ENCODE measurements around the gene TNFAIP8L2. TPM values are rescaled to one million over a fixed set of nuclear protein-coding genes. Genes with fewer than 3 reads are reported as not detected.

The TNFAIP8L2 gene
- total RNA-seq, 2 donors from 2014 or later = 0.40 to 2.8 TPM

DNA sequence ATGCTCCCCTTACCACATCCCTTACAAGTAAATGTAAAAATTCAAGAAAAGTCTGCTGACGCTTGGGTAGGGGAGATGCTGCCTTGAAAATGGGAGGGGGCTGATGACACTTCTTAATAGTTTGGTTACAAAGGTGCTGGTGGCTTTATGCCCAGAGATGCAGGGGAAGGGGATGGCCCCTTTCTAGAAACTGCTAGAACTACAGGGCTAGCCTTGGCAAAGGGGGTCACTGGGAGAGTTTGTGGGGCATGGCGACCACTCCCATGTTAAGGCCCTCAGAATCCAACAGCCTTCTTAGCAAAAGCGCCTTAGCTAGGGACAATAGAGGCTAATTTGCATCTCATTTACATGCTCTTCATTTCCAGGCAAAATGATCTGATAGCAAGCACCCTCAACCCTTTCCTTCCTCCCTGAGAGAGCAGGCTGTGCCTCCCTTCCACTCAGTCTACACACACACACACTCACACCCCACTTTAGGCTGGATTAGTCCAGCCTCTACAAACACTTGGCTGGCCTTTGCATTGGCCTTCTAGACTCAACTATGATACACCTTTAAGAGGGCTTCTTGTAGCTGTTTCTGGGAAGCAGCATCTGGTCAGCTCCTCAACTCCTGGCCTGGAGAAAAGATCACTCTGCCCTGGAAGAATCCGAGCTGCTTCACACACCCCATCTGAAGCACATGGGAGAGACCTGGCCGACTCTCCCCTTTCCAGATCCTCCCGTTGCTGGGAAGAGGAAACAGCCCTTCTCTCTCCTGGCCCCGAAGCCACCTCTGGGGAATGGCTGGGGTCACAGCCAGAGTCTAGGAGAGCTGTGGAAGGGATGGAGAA lies 11.8 kb upstream of the TNFAIP8L2 start:
- intact Hi-C loops (cut with DNase I, micrococcal nuclease) = no loop called here
- ATAC-seq (no peak), DNase-seq (no peak)

DNA sequence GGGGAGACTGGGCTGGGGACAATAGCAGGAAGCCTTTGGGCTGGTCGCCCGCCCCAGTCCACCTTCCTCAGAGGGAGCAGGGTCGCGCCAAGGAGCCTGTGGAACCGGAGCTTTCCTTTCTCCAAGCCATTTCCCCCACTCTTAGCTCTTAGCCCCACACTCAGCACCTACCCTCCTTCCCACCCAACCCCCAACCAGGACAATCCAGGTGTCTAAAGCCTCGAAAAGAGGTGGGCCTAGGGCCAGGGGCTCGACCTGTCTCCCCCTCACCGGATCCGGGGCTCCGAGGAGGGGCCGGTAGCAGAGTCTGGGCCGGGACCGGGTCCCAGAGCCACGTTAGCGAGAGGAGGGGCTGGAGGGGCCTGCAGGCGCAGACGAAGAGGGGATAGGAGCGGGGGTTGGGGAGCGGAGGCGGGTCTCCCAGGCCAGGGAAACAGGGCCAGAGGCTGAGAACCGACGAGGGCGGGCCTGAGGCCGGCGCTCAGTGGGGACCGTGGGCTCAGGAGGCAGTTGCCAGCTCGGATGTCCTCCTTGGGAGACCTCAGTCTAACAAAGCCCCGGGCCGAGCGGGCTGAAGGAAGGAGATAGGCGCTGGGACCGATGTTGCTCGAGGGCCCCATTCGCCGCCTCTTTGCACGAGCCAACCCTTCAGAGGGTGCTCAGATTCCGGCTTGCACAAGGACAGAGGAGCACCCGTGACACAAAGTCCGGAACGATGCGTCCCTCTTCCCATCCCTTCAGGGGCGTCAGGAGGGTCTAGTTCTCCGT lies 11.0 kb upstream of the TNFAIP8L2 start:
- ATAC-seq = peak; percentile 27
- DNase-seq = no peak
- intact Hi-C loops (cut with DNase I, micrococcal nuclease) = no loop called here

DNA sequence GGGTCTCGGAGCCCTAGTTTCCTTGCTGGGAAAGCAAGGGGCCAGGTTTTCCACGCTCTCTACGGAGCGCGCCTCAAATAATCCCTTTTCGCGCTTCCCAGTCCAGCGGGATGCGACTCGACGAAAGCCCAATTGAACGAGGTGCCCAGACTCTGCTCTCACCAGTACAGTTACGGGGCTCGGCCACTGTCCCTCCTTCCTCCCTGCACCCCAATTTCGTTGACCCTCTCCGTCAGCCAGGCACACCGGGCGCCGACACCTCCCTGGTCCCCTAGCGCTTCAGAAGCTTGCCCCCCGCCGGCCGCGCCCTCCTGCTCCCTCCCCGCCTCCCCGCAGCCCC lies 10.4 kb upstream of the TNFAIP8L2 start:
- DNase-seq (no peak), ATAC-seq (peak; percentile 12)
- intact Hi-C loops (cut with DNase I, micrococcal nuclease) = no loop called here

DNA sequence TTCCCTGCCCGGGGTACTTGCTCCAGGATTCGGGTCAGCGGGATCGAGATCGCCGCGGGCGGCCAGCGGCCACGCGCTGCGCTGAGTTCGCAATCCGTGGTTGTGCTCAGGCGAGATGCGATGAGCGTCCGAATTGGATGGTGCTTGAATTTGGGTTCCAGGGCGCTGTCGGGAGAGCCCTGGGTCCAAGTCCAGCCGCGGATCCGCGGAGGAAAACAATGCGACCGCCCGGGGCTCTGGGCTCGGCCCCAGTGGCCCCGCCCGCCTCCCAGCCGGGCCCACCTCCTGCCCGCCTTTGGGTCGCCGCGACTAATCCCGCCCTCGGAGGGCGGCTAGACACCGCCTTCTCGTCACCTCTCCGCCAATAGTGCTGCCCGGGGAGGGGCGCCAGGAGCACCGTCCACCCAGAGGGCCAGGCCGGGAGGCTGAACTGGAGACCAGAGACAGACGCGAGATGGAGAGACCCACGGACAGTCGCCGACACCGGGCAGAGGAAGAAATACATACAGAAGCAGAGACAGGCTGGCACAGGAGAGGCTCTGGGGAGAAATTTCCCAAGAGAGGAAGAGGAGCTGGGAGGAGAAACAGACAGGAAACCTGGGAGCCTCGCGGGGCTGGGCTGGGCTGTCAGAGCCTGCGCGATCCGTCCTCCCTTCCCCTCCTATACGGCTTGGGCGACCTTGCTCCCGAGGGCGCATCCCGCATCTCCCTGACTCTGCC lies 9.9 kb upstream of the TNFAIP8L2 start, which contains the start of gene SEMA6C:
Gene SEMA6C, minus strand, starts transcription at position 220 of the 720 bp plus-strand sequence. CDS start 4,010 bp downstream, outside the sequence.
- DNase-seq = peak; percentile 93 to 95
- peak; percentile 98 for ATAC-seq
- intact Hi-C loops (cut with DNase I, micrococcal nuclease) = no loop called here

DNA sequence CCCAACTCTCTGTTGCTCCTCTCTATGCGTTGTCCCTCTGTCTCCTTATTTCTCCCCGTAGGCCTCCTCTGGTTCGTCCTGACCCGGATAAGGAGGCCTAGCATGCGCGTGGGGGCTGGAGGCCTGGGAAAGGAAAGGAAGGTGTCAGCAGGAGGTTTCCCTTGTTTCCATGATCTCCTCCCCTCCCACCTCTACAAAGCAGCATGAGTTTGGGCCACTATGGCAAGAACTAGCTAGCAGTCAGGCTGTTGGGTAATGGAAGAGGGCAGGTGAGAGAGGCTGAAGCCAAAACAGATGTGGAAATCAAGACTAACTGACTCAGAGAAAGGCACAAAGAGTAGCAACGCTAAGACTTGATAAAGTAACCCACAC lies 9.3 kb upstream of the TNFAIP8L2 start:
- no peak for DNase-seq
- ATAC-seq = no peak
- intact Hi-C loops (cut with DNase I, micrococcal nuclease) = no loop called here

DNA sequence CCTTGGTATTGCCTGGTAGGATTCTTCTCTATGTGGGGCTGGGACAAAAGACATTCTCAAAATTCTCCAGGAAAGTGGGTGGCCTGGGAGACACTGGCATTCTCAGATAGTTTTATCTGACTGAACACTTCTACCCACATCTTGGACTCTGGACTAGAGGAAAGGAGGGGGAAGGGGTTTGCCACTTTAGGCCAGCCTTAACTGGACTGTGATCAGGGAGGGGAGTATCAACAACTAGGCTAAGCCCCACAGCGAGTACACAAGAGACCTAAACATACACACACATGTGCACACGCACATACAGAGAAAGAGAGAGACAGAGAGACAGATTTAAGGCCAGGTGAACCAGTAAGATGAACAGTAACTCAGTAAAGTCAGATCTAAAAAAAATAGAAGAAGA lies 8.8 kb upstream of the TNFAIP8L2 start:
- DNase-seq (no peak), ATAC-seq (no peak)
- intact Hi-C loops (cut with DNase I, micrococcal nuclease) = no loop called here

DNA sequence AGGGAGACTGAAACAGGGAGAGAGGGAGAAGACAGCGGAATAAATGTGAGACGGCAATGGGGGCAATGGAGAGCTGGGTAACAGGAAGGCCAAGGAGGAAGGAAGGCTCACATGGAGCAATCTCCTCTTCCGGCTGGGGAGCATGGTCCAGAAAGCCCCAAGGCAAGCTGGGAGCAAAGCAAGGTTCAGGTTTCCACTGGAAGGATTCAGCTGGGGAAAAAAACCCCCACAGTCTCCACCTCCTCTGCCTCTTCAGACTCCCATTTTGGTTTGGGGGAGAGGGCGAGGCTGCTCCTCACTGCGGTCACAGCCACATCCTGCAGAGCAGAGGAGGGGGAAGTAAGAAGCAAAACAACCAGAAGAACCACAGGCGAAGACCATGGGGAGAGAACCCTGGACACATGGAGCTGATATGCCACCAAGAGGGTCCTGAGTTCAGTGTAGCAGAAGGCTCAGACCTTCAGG lies 650 bp downstream of the TNFAIP8L2 start:
- DNase-seq (peak in 1 of 2 donors; percentile 32), ATAC-seq (peak; percentile 6)
- intact Hi-C loops (cut with DNase I, micrococcal nuclease) = loop anchor here (2.0 to 10.0 kb wide), 3 partner anchors 52 to 132 kb away; no protein-coding TSS in a partner anchor

DNA sequence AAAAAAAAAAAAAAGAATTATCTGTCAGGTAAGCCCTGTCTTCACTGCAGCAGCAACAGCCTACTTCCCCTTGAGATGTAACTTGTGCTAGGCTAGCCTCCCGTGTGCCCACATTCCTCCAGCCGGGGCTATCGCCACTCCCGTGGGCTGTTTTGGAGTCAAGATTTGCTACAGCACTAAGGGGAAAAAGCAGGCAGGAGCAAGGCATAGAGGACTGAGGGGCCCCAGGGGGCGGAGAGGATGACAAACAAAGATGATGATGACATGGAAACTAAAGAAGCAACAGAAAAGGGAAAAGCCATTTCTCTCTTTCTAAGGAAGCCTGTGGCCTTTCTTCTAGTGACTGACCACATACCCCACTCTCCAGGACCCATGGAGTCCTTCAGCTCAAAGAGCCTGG lies 1.9 kb downstream of the TNFAIP8L2 start:
- DNase-seq (no peak), ATAC-seq (no peak)
- intact Hi-C loops (cut with DNase I, micrococcal nuclease) = loop anchor here (10.0 kb wide), 2 partner anchors 54 to 134 kb away; no protein-coding TSS in a partner anchor

DNA sequence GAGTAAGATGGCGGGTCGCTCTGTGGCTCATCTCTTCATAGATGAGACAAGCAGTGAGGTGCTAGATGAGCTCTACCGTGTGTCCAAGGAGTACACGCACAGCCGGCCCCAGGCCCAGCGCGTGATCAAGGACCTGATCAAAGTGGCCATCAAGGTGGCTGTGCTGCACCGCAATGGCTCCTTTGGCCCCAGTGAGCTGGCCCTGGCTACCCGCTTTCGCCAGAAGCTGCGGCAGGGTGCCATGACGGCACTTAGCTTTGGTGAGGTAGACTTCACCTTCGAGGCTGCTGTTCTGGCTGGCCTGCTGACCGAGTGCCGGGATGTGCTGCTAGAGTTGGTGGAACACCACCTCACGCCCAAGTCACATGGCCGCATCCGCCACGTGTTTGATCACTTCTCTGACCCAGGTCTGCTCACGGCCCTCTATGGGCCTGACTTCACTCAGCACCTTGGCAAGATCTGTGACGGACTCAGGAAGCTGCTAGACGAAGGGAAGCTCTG lies 2.4 kb downstream of the TNFAIP8L2 start:
- intact Hi-C loops (cut with DNase I, micrococcal nuclease) = loop anchor here (10.0 kb wide), 2 partner anchors 54 to 134 kb away; no protein-coding TSS in a partner anchor
- no peak for DNase-seq

DNA sequence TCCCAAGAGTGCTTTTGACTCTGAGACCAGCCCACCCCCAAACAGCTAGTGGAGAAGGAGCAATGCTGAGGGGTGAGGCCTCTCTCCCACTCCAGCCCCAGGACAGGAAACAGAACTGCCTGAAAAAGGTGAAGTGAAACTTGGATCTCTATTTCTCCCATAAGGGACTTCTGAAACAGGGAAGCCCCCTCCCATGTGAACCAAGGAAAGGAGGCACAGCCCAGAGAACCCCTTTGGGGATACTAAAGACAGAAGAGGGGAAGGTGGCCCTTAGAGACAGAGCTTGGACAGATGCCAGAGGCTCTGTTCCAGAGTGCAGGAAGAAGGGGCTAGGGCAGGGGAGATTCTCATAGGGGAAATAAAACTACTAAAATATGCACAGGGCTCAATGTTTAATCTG lies 2.9 kb downstream of the TNFAIP8L2 start:
- intact Hi-C loops (cut with DNase I, micrococcal nuclease) = loop anchor here (10.0 kb wide), 2 partner anchors 55 to 135 kb away; no protein-coding TSS in a partner anchor
- DNase-seq (no peak), ATAC-seq (no peak)

More for the DNA sequence above, 2.4 kb downstream of the TNFAIP8L2 start:
- ATAC-seq = no peak

DNA sequence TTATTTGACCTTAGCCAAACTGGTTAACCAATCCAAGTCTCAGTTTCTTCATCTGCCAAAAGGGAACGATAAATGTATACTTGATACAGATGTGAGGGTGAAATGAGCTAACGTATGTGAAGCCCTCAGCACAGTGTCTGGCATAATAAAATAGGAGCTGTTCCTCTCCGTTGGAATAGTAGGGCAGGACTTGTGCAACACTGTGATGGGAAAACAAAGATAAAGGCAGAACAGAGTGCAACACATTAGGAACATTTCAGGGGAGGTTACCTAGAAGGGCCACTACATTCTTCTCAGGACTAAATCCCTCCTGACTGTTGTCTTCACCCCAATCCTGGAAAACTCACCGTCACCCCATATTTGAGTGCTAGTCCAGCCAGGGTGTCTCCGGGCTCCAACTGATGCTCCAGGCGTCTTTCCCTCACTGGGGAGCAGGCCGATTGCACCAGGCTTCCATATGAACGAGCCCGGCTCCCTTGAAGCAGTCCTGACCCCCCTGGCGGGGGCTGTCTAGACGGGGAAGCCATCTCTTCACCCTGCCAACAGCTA lies 8.4 kb downstream of the TNFAIP8L2 start:
- intact Hi-C loops (cut with DNase I, micrococcal nuclease) = no loop called here
- ATAC-seq (peak; percentile 17), DNase-seq (no peak)

DNA sequence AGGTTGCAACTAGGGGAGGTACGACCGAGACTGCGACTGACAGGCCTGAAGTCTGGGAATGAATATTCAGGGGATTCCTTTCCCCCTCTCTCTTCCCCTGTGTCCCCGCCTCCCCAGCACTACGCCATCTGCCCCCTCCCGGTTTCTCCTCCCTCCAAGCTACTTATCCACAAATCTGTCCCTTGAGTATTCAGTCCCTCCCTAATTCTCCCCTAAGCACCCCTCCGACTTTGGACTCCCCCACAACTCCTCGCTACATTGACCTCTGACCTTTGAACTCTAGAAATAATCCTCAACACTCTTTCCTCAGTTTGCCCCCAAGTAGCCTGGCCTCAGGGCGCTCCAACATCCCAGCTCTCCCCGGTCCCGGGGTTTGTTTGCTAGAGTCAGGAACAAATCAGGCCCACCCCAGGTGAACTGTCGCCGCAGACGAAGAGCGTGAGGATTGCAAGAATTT lies 8.9 kb downstream of the TNFAIP8L2 start:
- intact Hi-C loops (cut with DNase I, micrococcal nuclease) = no loop called here
- DNase-seq (peak; percentile 46 to 50), ATAC-seq (peak; percentile 35)

DNA sequence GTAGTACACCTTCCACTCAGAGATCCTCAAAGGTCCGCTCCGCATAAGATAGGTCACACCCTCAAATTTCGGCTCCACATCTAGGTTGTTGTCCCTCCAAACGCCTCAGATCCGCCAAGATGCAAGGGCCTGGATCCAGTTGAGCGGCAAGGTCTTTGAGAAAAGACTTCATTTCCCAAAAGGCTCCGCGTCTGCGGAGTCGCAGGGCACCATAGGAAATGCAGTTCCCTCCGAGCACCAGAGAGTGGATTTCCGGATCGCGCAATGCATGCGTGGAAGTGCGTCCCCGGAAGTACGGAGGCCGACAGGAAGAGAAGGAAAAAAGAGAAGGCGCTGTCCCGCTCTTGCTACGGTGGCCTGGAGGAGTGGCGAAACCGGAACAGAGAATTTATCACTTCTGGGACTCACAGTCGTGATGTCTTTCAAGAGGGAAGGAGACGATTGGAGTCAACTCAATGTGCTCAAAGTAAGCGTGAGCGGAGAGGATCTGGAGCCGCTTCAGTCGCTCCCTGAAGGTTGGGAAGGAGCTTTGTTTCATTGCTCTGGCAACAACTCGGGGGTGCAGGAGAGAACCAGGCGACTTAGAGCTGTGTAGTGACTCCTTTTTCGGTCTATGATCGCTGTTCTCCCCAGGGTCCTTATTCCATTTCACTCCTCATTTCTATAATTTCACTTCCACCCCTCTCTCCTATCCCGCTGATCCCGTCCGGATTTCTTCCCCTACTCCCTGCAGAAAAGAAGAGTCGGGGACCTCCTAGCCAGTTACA lies 9.5 kb downstream of the TNFAIP8L2 start, which contains the start of the genes LYSMD1 and SCNM1:
Gene LYSMD1, minus strand, starts transcription at position 165 of the 767 bp plus-strand sequence. CDS start 644 bp downstream, outside the sequence.
Gene SCNM1, plus strand, starts transcription at position 407 of the 767 bp plus-strand sequence. Its CDS starts 9 bp downstream, at position 416.
- intact Hi-C loops (cut with DNase I, micrococcal nuclease) = no loop called here
- DNase-seq (peak; percentile 96 to 98), ATAC-seq (peak; percentile 96)

DNA sequence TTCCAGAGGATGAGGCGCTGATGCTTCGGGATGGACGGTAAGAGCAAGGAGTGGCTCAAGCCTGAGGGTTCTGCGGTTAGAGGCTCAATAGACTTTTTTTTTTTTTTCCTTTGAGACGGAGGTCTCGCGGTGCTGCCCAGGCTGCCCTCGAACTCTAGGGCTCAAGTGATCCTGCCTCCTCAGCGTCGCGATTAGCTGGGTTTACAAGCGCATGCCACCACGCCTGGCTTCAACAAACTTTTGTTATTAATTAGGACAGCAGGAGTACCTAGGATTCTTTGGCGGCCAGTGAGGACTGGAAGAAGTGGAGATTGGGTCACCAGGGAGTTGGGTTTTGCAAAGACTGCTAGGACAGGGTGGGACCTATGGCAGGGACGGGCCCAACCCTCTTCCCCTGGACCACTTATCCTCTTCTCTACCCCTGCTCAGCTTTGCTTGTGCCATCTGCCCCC lies 10.1 kb downstream of the TNFAIP8L2 start:
- DNase-seq (no peak), ATAC-seq (peak; percentile 26)
- intact Hi-C loops (cut with DNase I, micrococcal nuclease) = no loop called here

DNA sequence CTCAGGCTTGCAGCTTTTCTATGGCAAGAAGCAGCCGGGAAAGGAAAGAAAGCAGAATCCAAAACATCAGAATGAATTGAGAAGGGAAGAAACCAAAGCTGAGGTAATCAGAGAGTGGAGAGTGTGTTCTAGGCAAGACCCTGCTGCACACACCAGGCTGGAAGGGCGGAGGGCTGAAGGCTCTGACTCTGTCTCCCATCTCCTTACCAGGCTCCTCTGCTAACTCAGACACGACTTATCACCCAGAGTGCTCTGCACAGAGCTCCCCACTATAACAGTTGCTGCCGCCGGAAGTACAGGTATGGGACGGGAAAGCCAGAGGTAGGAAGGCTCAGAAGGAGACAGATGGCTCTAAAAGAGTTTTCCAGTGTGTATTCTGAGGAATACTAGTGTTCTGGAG lies 10.7 kb downstream of the TNFAIP8L2 start:
- intact Hi-C loops (cut with DNase I, micrococcal nuclease) = no loop called here
- ATAC-seq (no peak), DNase-seq (no peak)

DNA sequence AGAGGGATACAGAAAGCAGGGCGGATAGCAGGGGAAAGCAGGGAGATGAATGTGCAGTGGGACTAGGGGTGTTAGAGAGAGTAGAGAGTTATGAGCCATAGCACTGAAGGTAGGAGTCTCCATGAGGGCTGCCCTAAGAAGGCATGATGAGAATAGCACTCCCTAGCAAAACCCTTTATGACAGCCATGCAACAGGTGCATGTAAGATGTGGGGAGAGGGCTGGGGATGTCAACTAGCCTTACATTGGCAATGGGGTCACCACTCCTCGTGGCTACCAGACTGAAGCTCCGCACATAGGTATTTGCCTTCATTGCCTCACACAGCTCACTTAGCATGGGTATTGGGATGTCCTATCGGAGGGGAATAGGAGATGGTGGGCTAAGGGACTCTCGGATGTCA lies 14.7 kb downstream of the TNFAIP8L2 start:
- intact Hi-C loops (cut with DNase I, micrococcal nuclease) = no loop called here
- no peak for ATAC-seq

DNA sequence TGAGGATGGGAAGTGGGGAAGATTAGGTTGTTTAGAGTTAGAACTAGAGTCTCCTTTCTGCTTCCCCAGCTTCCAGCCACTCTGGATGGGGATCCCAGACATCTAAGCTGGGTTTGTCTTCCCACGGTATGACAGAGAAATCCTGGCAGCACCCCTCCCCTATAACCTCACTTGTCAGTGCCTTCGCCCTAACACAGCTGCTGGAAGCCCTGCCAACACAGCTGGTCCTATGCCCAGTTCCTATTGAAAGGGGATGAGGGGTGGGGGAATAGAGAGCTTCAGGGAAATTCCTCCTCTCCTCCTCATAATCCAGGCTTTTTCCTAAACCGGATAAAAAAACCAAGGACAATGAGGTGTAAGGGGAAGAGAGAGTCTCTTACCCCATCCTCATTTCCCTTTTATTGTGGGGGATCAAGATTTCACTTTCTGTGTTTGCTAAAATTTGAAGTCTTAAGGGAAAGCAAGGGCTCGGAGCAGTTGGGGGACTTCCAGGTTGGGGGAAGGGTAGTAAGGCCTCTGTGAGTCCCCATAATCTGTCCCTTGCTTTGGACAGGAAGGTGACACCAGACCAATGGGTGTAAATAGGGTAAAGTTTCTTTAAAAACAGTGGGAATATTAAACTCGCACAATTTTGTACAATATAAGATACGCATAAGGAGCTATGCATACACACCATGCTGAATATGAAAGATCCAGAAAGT lies 18.7 kb downstream of the TNFAIP8L2 start:
- DNase-seq (no peak), ATAC-seq (no peak)
- intact Hi-C loops (cut with DNase I, micrococcal nuclease) = no loop called here

More for the DNA sequence above, 14.7 kb downstream of the TNFAIP8L2 start:
- DNase-seq = no peak

All from left colon (tissue), 2 donors.